ENCODE measurements around the gene LDHAL6B.

LDHAL6B gene

GRCh38 chr15:59194639-59195325 lies 11.9 kb upstream of the LDHAL6B start:
- no peaks in the 10 kb centered on the region for H3K9me3 Mint-ChIP-seq
- H3K27me3 Mint-ChIP-seq: no peaks in the 10 kb centered on the region
- ATAC-seq: no peak
- H3K36me3 Mint-ChIP-seq: peaks cover 59% of the 10 kb centered on the region
- H3K4me1 Mint-ChIP-seq: no peaks in the 10 kb centered on the region
- no peak overlapping the region for H3K27ac Mint-ChIP-seq
- no peak overlapping the region for H3K4me3 Mint-ChIP-seq

GRCh38 chr15:59196416-59196815 lies 10.2 kb upstream of the LDHAL6B start:
- H3K36me3 Mint-ChIP-seq: peaks cover 52% of the 10 kb centered on the region
- H3K4me1 Mint-ChIP-seq: no peaks in the 10 kb centered on the region

GRCh38 chr15:59197454-59197853 lies 9.2 kb upstream of the LDHAL6B start:
- Mint-ChIP-seq H3K27ac (no peak overlapping the region), H3K36me3 (peaks cover 46% of the 10 kb centered on the region), H3K9me3 (no peaks in the 10 kb centered on the region), H3K4me1 (no peaks in the 10 kb centered on the region), H3K4me3 (no peak overlapping the region), H3K27me3 (no peaks in the 10 kb centered on the region)
- no peak for ATAC-seq

More at GRCh38 chr15:59196416-59196815, 10.2 kb upstream of the LDHAL6B start:
- ATAC-seq: no peak
- no peak overlapping the region for H3K4me3 Mint-ChIP-seq
- no peaks in the 10 kb centered on the region for H3K27me3 Mint-ChIP-seq
- H3K27ac Mint-ChIP-seq: no peak overlapping the region
- no peaks in the 10 kb centered on the region for H3K9me3 Mint-ChIP-seq

GRCh38 chr15:59199626-59200465 lies 6.8 kb upstream of the LDHAL6B start:
- H3K4me3 Mint-ChIP-seq: no peak overlapping the region
- ATAC-seq: no peak

DNA sequence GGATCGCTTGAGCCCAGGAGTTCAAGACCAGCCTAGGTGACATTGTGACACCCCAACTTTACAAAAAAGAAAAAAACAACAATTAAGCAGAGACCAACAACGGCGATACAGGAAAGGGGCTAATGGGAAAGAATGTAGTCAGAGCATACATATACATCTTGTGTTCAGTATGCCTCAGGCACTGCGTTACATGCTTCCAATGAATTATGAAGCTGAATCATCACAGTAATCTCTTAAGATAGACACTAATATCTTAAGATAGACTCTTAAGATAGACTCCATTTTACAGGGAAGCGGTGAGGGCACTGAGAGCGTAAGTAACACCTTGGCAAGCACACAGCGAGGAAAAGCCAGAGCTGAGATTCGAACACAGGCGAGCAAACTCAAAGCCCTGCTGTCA lies 6.1 kb upstream of the LDHAL6B start:
- Mint-ChIP-seq H3K4me3 (no peak overlapping the region), H3K27me3 (no peaks in the 10 kb centered on the region), H3K4me1 (peaks cover 9% of the 10 kb centered on the region), H3K9me3 (no peaks in the 10 kb centered on the region), H3K36me3 (peaks cover 48% of the 10 kb centered on the region), H3K27ac (no peak overlapping the region)
- no peak for ATAC-seq

More at GRCh38 chr15:59199626-59200465, 6.8 kb upstream of the LDHAL6B start:
- H3K27ac Mint-ChIP-seq: no peak overlapping the region
- no peaks in the 10 kb centered on the region for H3K27me3 Mint-ChIP-seq
- H3K36me3 Mint-ChIP-seq: peaks cover 48% of the 10 kb centered on the region
- no peaks in the 10 kb centered on the region for H3K9me3 Mint-ChIP-seq
- H3K4me1 Mint-ChIP-seq: peaks cover 9% of the 10 kb centered on the region

GRCh38 chr15:59203008-59203407 lies 3.6 kb upstream of the LDHAL6B start:
- no peak for ATAC-seq

GRCh38 chr15:59203657-59204056 lies 3.0 kb upstream of the LDHAL6B start:
- Mint-ChIP-seq H3K4me3 (no peak overlapping the region), H3K4me1 (peaks cover 9% of the 10 kb centered on the region), H3K27ac (peak overlapping the region; percentile 30), H3K36me3 (peaks cover 72% of the 10 kb centered on the region), H3K9me3 (no peaks in the 10 kb centered on the region), H3K27me3 (no peaks in the 10 kb centered on the region)
- peak; percentile 57 for ATAC-seq

More at GRCh38 chr15:59203008-59203407, 3.6 kb upstream of the LDHAL6B start:
- H3K36me3 Mint-ChIP-seq: peaks cover 68% of the 10 kb centered on the region
- no peak overlapping the region for H3K27ac Mint-ChIP-seq
- H3K4me1 Mint-ChIP-seq: peaks cover 9% of the 10 kb centered on the region
- no peaks in the 10 kb centered on the region for H3K9me3 Mint-ChIP-seq
- H3K4me3 Mint-ChIP-seq: no peak overlapping the region
- H3K27me3 Mint-ChIP-seq: no peaks in the 10 kb centered on the region

DNA sequence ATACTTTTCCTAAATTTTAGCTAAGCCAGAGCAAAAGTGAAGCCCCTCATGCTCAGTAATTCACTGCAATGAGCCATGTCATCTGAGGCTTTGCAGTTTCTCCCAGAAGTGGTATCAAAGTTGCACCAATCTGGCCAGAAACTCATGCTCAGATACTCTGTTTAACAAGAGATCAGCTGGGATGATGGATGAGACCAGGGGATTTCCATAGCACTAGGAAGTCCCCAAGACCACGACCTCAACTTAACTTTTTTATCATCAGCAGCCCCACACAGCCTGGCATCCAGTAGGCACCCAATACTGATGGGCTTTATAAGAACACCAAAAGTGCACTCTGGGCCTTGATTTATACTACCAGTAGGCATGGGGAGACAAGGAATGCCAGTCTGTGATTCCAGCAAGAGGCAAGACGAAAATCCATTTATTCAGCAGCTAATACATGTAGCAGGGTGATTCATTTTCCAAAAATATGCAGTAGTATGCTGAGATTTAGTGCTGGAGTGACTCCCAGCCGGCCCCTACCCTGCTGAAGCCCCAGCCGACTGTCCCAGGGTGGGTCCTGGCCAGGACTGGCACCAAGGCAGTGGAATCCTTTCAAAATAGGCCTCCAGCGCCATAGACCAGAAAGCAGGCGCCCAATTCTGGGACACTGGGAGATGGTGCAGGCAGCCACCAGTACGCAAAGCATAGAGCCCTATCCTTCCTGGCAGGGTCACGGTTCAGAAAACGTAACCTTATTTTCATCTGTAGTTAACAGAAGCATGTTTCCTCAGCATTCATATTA lies 612 bp upstream of the LDHAL6B start:
- Mint-ChIP-seq H3K27me3 (no peaks in the 10 kb centered on the region), H3K27ac (peak overlapping the region; percentile 10), H3K36me3 (peaks cover 64% of the 10 kb centered on the region), H3K4me1 (peaks cover 9% of the 10 kb centered on the region), H3K4me3 (no peak overlapping the region), H3K9me3 (no peaks in the 10 kb centered on the region)
- ATAC-seq: no peak

- Mint-ChIP-seq H3K27me3 (no peaks in the 10 kb centered on the region), H3K4me1 (peaks cover 9% of the 10 kb centered on the region), H3K4me3 (no peak overlapping the region), H3K27ac (no peak overlapping the region), H3K9me3 (no peaks in the 10 kb centered on the region), H3K36me3 (peaks cover 68% of the 10 kb centered on the region)
- ATAC-seq: no peak
Measured at GRCh38 chr15:59208613-59209249, 2.1 kb downstream of the LDHAL6B start.

GRCh38 chr15:59210186-59210585 lies 3.5 kb downstream of the LDHAL6B start:
- Mint-ChIP-seq H3K27ac (no peak overlapping the region), H3K27me3 (no peaks in the 10 kb centered on the region), H3K36me3 (peaks cover 62% of the 10 kb centered on the region), H3K9me3 (no peaks in the 10 kb centered on the region), H3K4me1 (no peaks in the 10 kb centered on the region), H3K4me3 (no peak overlapping the region)
- no peak for ATAC-seq

DNA sequence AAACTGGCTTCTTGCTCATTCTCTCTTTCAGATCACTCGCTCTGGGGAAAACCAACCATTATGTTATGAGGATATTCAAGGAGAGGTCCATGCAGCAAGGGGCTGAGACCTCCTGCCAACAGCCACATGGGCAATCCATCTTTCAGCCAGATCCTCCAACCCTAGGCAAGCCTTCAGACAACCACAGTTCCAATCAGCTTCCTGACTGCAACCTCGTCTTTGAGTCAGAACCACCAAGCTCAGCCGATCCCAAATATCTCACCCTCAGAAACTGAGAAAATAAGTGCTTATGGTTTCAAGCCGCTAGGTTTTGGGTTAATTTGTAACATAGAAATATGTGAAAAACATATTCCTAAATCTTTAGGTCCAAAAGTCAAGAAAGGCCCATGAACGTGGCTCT lies 10.3 kb downstream of the LDHAL6B start:
- no peaks in the 10 kb centered on the region for H3K9me3 Mint-ChIP-seq

GRCh38 chr15:59217876-59218498 lies 11.3 kb downstream of the LDHAL6B start:
- no peaks in the 10 kb centered on the region for H3K27me3 Mint-ChIP-seq
- H3K9me3 Mint-ChIP-seq: no peaks in the 10 kb centered on the region
- ATAC-seq: no peak
- H3K36me3 Mint-ChIP-seq: peaks cover 62% of the 10 kb centered on the region
- H3K27ac Mint-ChIP-seq: peak overlapping the region; percentile 0
- no peak overlapping the region for H3K4me3 Mint-ChIP-seq
- H3K4me1 Mint-ChIP-seq: no peaks in the 10 kb centered on the region

More for the DNA sequence above, 10.3 kb downstream of the LDHAL6B start:
- H3K4me1 Mint-ChIP-seq: no peaks in the 10 kb centered on the region
- no peak overlapping the region for H3K27ac Mint-ChIP-seq
- no peaks in the 10 kb centered on the region for H3K27me3 Mint-ChIP-seq
- H3K36me3 Mint-ChIP-seq: peaks cover 62% of the 10 kb centered on the region
- no peak for ATAC-seq
- no peak overlapping the region for H3K4me3 Mint-ChIP-seq

GRCh38 chr15:59218710-59219109 lies 12.1 kb downstream of the LDHAL6B start:
- no peak for ATAC-seq
- peak overlapping the region; percentile 0 for H3K27ac Mint-ChIP-seq
- H3K4me1 Mint-ChIP-seq: no peaks in the 10 kb centered on the region
- no peaks in the 10 kb centered on the region for H3K27me3 Mint-ChIP-seq
- no peak overlapping the region for H3K4me3 Mint-ChIP-seq
- H3K36me3 Mint-ChIP-seq: peaks cover 69% of the 10 kb centered on the region
- no peaks in the 10 kb centered on the region for H3K9me3 Mint-ChIP-seq
